Adrenal gland (tissue), 5 donors: ENCODE results near the gene PDE10A.

ENCODE experiments used
- POLR2A ChIP-seq, 2 donors: fragments of 450-650 bp; IDR thresholded peaks; one replicate each; pipeline ENCODE4 v1.6.1; 2017; ENCODE audit warnings: antibody characterized with exemption in 2 of 2, mild to moderate bottlenecking in 2 of 2, moderate library complexity in 1 of 2
- TF ChIP-seq, protein P1 (sequence below), 6 experiments: fragments of 450-650 bp in 4 of 6; fragments of 200-600 bp in 2 of 6; sonication (generic) in 1 of 6; IDR thresholded peaks; 1 replicate in 5 of 6; 2 replicates in 1 of 6; pipeline versions ENCODE4 v1.5.1 to v1.8.0; 2016 to 2021; ENCODE audit warnings: antibody characterized with exemption in 6 of 6, mild to moderate bottlenecking in 2 of 6, moderate library complexity in 1 of 6
- donor health status: DM: no; HTN: no; CAD: no.

DNA sequence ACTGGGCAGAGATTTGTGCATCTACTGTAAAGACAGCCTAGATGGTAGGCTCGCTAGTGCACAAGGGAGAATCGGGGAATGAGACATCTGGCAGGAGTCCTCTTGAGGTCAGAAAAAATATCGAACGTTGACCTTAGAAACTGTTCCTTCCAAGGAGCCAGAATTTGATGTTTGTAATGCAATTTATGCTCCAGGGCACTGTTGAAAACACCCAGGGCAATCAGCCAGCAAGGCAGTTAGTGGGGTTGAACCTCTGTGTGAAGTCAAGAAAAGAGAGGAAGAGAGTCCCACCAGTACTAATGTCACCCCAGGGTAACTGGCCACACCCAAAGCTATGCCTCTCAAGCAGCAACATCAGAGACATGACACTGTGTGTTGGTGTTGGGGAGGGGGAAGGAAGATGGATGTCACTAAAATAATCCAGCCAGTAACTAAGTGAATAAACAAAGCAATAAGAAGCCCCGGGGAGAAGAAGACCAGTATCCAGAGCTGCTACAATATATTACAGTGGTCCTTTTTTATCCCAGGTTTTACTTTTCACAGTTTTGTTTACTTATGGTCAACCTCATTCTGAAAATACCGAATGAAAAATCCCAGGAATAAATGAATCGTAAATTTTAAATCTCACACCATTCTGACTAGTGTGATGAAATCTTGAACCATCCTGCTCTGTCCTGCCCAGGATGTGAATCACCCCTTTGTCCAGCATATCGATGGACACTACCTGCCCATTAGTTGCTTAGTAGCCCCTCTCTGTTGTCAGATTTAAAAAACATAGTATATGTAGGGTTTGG, 32.9 kb upstream of the PDE10A start:
- TF ChIP-seq, protein P1, sequence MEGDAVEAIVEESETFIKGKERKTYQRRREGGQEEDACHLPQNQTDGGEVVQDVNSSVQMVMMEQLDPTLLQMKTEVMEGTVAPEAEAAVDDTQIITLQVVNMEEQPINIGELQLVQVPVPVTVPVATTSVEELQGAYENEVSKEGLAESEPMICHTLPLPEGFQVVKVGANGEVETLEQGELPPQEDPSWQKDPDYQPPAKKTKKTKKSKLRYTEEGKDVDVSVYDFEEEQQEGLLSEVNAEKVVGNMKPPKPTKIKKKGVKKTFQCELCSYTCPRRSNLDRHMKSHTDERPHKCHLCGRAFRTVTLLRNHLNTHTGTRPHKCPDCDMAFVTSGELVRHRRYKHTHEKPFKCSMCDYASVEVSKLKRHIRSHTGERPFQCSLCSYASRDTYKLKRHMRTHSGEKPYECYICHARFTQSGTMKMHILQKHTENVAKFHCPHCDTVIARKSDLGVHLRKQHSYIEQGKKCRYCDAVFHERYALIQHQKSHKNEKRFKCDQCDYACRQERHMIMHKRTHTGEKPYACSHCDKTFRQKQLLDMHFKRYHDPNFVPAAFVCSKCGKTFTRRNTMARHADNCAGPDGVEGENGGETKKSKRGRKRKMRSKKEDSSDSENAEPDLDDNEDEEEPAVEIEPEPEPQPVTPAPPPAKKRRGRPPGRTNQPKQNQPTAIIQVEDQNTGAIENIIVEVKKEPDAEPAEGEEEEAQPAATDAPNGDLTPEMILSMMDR (IDR thresholded peaks at IDR 0.05): no peak
- no peak for TF ChIP-seq POLR2A (IDR thresholded peaks at IDR 0.05)
